HepG2 (cell line): ENCODE results near the gene NUP153. TPM values are rescaled to one million over a fixed set of nuclear protein-coding genes. Genes with fewer than 3 reads are reported as not detected.

ENCODE experiments used
- CBX5 ChIP-seq: sonication (generic); formaldehyde crosslinking; IDR thresholded peaks from 2 replicates; pipeline ENCODE4 v1.4.0; 2020; ENCODE audit warnings: missing genetic modification reagents, borderline replicate concordance
- CTCF ChIP-seq: sonication (generic); formaldehyde crosslinking; IDR thresholded peaks from 2 replicates; pipeline ENCODE4 v1.5.0; 2020; ENCODE audit warnings: mild to moderate bottlenecking, missing genetic modification reagents, moderate library complexity
- FOXC1 ChIP-seq: sonication (generic); formaldehyde crosslinking; IDR thresholded peaks from 2 replicates; pipeline ENCODE4 v1.8.0; 2022; ENCODE audit warnings: mild to moderate bottlenecking, missing genetic modification reagents, borderline replicate concordance
- GABPB1 ChIP-seq: IDR thresholded peaks from 2 replicates; pipeline ENCODE4 v1.6.1; 2016; ENCODE audit warnings: mild to moderate bottlenecking, missing genetic modification reagents, moderate library complexity, missing compliant biosample characterization
- HBP1 ChIP-seq: IDR thresholded peaks from 2 replicates; pipeline ENCODE4 v1.6.1; 2016; ENCODE audit warnings: low read depth, control low read depth
- SALL2 ChIP-seq: sonication (generic); formaldehyde crosslinking; IDR thresholded peaks from 2 replicates; pipeline ENCODE4 v1.8.1; 2023; ENCODE audit warnings: mild to moderate bottlenecking, missing genetic modification reagents, inconsistent platforms
- SOX5 ChIP-seq: IDR thresholded peaks from 2 replicates; pipeline ENCODE4 v1.6.1; 2016; ENCODE audit warnings: borderline replicate concordance
- SRSF9 ChIP-seq: fragments of 200-400 bp; formaldehyde crosslinking; IDR thresholded peaks from 2 replicates; pipeline ENCODE4 v1.6.1; 2018; ENCODE audit warnings: borderline replicate concordance, mild to moderate bottlenecking, low read depth, low read length; ENCODE audit not compliant: insufficient read depth, poor library complexity, severe bottlenecking
- SRY ChIP-seq: sonication (generic); formaldehyde crosslinking; IDR thresholded peaks from 2 replicates; pipeline ENCODE4 v1.8.0; 2022; ENCODE audit warnings: mild to moderate bottlenecking, missing genetic modification reagents
- U2AF1 ChIP-seq: fragments of 200-400 bp; formaldehyde crosslinking; optimal IDR thresholded peaks from 2 replicates; pipeline ENCODE3; 2017; ENCODE audit warnings: mild to moderate bottlenecking, low read depth, low read length
- U2AF2 ChIP-seq: fragments of 200-400 bp; formaldehyde crosslinking; IDR thresholded peaks from 2 replicates; pipeline ENCODE4 v1.6.1; 2017; ENCODE audit warnings: low read depth, mild to moderate bottlenecking, low read length
- XRCC5 ChIP-seq: fragments of 200-400 bp; formaldehyde crosslinking; optimal IDR thresholded peaks from 2 replicates; pipeline ENCODE3; 2017; ENCODE audit warnings: mild to moderate bottlenecking, low read length
- ZBTB8A ChIP-seq: sonication (generic); formaldehyde crosslinking; IDR thresholded peaks from 2 replicates; pipeline ENCODE4 v1.4.0; 2020; ENCODE audit warnings: mild to moderate bottlenecking, low read depth, missing genetic modification reagents, borderline replicate concordance
- ZFP36 ChIP-seq: fragments of 150-350 bp; IDR thresholded peaks from 2 replicates; pipeline ENCODE4 v1.6.1; 2018; ENCODE audit warnings: borderline replicate concordance, low read length, low read depth; ENCODE audit not compliant: partially characterized antibody
- ZKSCAN8 ChIP-seq: IDR thresholded peaks from 2 replicates; pipeline ENCODE4 v1.6.1; 2016; ENCODE audit warnings: borderline replicate concordance, missing genetic modification reagents, missing compliant biosample characterization
- ZNF138 ChIP-seq: sonication (generic); formaldehyde crosslinking; IDR thresholded peaks from 2 replicates; pipeline ENCODE4 v1.5.0; 2020; ENCODE audit warnings: mild to moderate bottlenecking, low read depth, missing genetic modification reagents
- ZNF143 ChIP-seq: sonication (generic); formaldehyde crosslinking; IDR thresholded peaks from 2 replicates; pipeline ENCODE4 v1.4.0; 2020; ENCODE audit warnings: missing genetic modification reagents
- ZNF382 ChIP-seq: sonication (generic); formaldehyde crosslinking; IDR thresholded peaks from 2 replicates; pipeline ENCODE4 v1.5.0; 2020; ENCODE audit warnings: missing genetic modification reagents, mild to moderate bottlenecking, borderline replicate concordance
- ZNF562 ChIP-seq: sonication (generic); formaldehyde crosslinking; IDR thresholded peaks from 2 replicates; pipeline ENCODE4 v1.8.0; 2022; ENCODE audit warnings: missing genetic modification reagents, borderline replicate concordance
- polyA plus RNA-seq, 8 experiments: library from polyadenylated mRNA; depleted of rRNA in 3 of 8; stranded (reverse) in 7 of 8; unstranded in 1 of 8; fragments of >200 nt; fragmentation: Illumina TruSeq in 4 of 8; extraction: Trizol in 4 of 8; gene quantifications; 2 replicates each; pipeline versions ENCODE4 v1.2.1 to v1.2.3, GENCODE V29; 2011 to 2016; ENCODE audit warnings: low read depth in 4 of 8, missing spikeins in 1 of 8, mixed read lengths in 1 of 8; ENCODE audit not compliant: insufficient read depth in 1 of 8
- total RNA-seq, 5 experiments: library from RNA; depleted of rRNA; stranded (reverse); fragments of >200 nt; fragmentation: Illumina TruSeq; extraction: Trizol; gene quantifications; 2 replicates each; pipeline ENCODE4 v1.2.3, GENCODE V29; 2016; ENCODE audit warnings: low read depth in 1 of 5
- TF ChIP-seq, protein P1 (sequence below): IDR thresholded peaks from 2 replicates; pipeline ENCODE4 v1.6.1; 2012; ENCODE audit warnings: low read depth, low read length, improper control_type of control experiment
- TF ChIP-seq, protein P2 (sequence below): sonication (generic); formaldehyde crosslinking; IDR thresholded peaks from 2 replicates; pipeline ENCODE4 v1.4.0; 2020; ENCODE audit warnings: low read depth, mild to moderate bottlenecking, missing genetic modification reagents
- TF ChIP-seq, protein P3 (sequence below): sonication (generic); formaldehyde crosslinking; IDR thresholded peaks from 2 replicates; pipeline ENCODE4 v1.4.0; 2020; ENCODE audit warnings: mild to moderate bottlenecking, low read depth, missing genetic modification reagents

The NUP153 gene
- total and polyA plus RNA-seq, 2 of the 13 experiments (the other 11 are each of a cell fraction or from before 2014, with no cell fraction given), result 29.8 to 55.2 TPM

DNA sequence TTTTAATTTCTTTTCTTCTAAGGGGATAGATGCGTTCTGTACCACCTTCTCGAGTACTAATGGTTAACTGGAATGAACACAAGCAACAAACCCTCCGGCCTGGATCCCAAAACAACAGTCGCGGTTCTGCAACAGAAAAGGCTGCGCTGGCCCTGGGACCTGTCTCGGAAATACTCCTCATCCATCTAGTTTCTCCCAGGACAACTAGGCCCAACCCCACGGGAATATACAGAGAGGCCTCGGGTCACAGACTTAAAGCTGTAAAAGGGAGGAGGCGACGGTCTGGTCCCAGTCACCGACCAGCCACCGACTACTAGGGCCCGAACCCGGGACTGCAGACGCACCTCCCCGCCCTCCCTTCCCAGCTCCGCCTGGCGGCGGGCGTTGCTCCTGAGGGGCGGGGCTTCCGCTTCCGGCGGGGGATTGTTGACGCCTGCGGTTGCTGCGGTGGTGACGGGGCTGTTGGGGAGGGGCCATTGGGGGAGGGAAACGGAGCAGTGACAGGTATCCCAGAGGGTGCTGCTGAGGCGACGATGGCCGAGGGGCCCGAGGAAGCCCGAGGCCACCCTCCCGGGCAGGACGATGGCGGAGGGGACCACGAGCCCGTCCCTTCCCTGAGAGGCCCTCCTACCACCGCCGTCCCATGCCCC lies 106.7 kb downstream of the NUP153 start, which contains the start of gene FAM8A1 (continued):
- TF ChIP-seq SRSF9 (no peak), ZNF143 (no peak; the same call in 1 of the 2 replicates), ZFP36 (no peak), HBP1 (CRISPR knock-in tag) (no peak), CTCF (peak; percentile 74), ZNF562 (no peak), GABPB1 (CRISPR knock-in tag) (peak; percentile 97), SALL2 (CRISPR knock-in tag) (peak; percentile 81), SRY (peak; percentile 80; the same call in 1 of the 2 replicates), XRCC5 (no peak), U2AF2 (no peak), SOX5 (CRISPR knock-in tag) (peak; percentile 60; the same call in 1 of the 2 replicates), ZNF382 (CRISPR knock-in tag) (no peak), CBX5 (CRISPR knock-in tag) (peak; percentile 72; the same call in 1 of the 2 replicates), U2AF1 (peak; percentile 38), ZKSCAN8 (peak; percentile 71), ZNF138 (no peak), ZBTB8A (CRISPR knock-in tag) (peak; percentile 95), FOXC1 (0 out of 2 replicates have a peak, but pooled peaks have one; percentile 26)
- TF ChIP-seq, protein P1, sequence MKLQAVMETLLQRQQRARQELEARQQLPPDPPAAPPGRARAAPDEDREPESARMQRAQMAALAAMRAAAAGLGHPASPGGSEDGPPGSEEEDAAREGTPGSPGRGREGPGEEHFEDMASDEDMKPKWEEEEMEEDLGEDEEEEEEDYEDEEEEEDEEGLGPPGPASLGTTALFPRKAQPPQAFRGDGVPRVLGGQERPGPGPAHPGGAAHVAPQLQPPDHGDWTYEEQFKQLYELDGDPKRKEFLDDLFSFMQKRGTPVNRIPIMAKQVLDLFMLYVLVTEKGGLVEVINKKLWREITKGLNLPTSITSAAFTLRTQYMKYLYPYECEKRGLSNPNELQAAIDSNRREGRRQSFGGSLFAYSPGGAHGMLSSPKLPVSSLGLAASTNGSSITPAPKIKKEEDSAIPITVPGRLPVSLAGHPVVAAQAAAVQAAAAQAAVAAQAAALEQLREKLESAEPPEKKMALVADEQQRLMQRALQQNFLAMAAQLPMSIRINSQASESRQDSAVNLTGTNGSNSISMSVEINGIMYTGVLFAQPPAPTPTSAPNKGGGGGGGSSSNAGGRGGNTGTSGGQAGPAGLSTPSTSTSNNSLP, result no peak
- TF ChIP-seq, protein P2, sequence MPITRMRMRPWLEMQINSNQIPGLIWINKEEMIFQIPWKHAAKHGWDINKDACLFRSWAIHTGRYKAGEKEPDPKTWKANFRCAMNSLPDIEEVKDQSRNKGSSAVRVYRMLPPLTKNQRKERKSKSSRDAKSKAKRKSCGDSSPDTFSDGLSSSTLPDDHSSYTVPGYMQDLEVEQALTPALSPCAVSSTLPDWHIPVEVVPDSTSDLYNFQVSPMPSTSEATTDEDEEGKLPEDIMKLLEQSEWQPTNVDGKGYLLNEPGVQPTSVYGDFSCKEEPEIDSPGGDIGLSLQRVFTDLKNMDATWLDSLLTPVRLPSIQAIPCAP (CRISPR knock-in tag), result peak; percentile 62; the same call in 1 of the 2 replicates
- TF ChIP-seq, protein P3, sequence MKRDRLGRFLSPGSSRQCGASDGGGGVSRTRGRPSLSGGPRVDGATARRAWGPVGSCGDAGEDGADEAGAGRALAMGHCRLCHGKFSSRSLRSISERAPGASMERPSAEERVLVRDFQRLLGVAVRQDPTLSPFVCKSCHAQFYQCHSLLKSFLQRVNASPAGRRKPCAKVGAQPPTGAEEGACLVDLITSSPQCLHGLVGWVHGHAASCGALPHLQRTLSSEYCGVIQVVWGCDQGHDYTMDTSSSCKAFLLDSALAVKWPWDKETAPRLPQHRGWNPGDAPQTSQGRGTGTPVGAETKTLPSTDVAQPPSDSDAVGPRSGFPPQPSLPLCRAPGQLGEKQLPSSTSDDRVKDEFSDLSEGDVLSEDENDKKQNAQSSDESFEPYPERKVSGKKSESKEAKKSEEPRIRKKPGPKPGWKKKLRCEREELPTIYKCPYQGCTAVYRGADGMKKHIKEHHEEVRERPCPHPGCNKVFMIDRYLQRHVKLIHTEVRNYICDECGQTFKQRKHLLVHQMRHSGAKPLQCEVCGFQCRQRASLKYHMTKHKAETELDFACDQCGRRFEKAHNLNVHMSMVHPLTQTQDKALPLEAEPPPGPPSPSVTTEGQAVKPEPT (CRISPR knock-in tag), result 0 out of 2 replicates have a peak, but pooled peaks have one; percentile 56
